Measurements from ENCODE around the gene OASL.

The OASL gene

GRCh38 chr12:120989687-120990086 lies 49.4 kb downstream of the OASL start:
- no peak overlapping the region for H3K4me3 ChIP-seq (ENCODE audit: low read length)
- DNase-seq (ENCODE audit: low read depth) = no peak
- no peak for TF ChIP-seq CTCF (conservative IDR thresholded peaks at IDR 0.05; ENCODE audit: low read length)

- no peak for TF ChIP-seq CTCF (conservative IDR thresholded peaks at IDR 0.05; ENCODE audit: low read length)
- no peak overlapping the region for H3K4me3 ChIP-seq (ENCODE audit: low read length)
- DNase-seq (ENCODE audit: low read depth) = no peak
Observed at GRCh38 chr12:120988658-120989057, 50.4 kb downstream of the OASL start.

- H3K4me3 ChIP-seq (ENCODE audit: low read length) = no peak overlapping the region
- no peak for DNase-seq (ENCODE audit: low read depth)
- TF ChIP-seq CTCF (conservative IDR thresholded peaks at IDR 0.05; ENCODE audit: low read length) = no peak
Observed at GRCh38 chr12:120988234-120988633, 50.8 kb downstream of the OASL start.

GRCh38 chr12:120984351-120984898 lies 54.6 kb downstream of the OASL start:
- no peak overlapping the region for H3K4me3 ChIP-seq (ENCODE audit: low read length)
- no peak for TF ChIP-seq CTCF (conservative IDR thresholded peaks at IDR 0.05; ENCODE audit: low read length)
- DNase-seq (ENCODE audit: low read depth) = no peak

- DNase-seq (ENCODE audit: low read depth) = no peak
- no peak overlapping the region for H3K4me3 ChIP-seq (ENCODE audit: low read length)
- TF ChIP-seq CTCF (conservative IDR thresholded peaks at IDR 0.05; ENCODE audit: low read length) = no peak
Observed at GRCh38 chr12:120983759-120984158, 55.3 kb downstream of the OASL start.

- no peak for DNase-seq (ENCODE audit: low read depth)
- TF ChIP-seq CTCF (conservative IDR thresholded peaks at IDR 0.05; ENCODE audit: low read length) = no peak
- no peak overlapping the region for H3K4me3 ChIP-seq (ENCODE audit: low read length)
Observed at GRCh38 chr12:120982659-120983058, 56.4 kb downstream of the OASL start.

- H3K4me3 ChIP-seq (ENCODE audit: low read length) = no peak overlapping the region
- no peak for DNase-seq (ENCODE audit: low read depth)
- TF ChIP-seq CTCF (conservative IDR thresholded peaks at IDR 0.05; ENCODE audit: low read length) = no peak
Observed at GRCh38 chr12:120981407-120981941, 57.6 kb downstream of the OASL start.
